GM18867 (cell line): ENCODE results near the gene JOSD2.

ENCODE experiments used
- ATAC-seq: cut with Tn5 transposase; IDR thresholded peaks from one replicate; pipeline ENCODE4 v1.9.1; 2021; ENCODE audit warnings: mild to moderate bottlenecking, moderate library complexity; ENCODE audit not compliant: unreplicated experiment

Gene JOSD2

GRCh38 chr19:50514346-50515167 lies 3.6 kb upstream of the JOSD2 start:
- ATAC-seq, result no peak

GRCh38 chr19:50513746-50514345 lies 2.9 kb upstream of the JOSD2 start, which contains the start of gene ASPDH:
Gene ASPDH, minus strand, starts transcription at chr19:50513913. Its CDS starts 90 bp downstream, at chr19:50513823.
- ATAC-seq, result no peak

GRCh38 chr19:50512999-50513745 lies 2.2 kb upstream of the JOSD2 start:
- ATAC-seq, result no peak

- no peak for ATAC-seq
Observed at GRCh38 chr19:50512112-50512998, 1.4 kb upstream of the JOSD2 start.

- ATAC-seq, result no peak
Observed at GRCh38 chr19:50510700-50511068, 307 bp downstream of the JOSD2 start.

GRCh38 chr19:50510121-50510670 lies 795 bp downstream of the JOSD2 start:
- no peak for ATAC-seq

GRCh38 chr19:50509366-50509765 lies 1.6 kb downstream of the JOSD2 start:
- ATAC-seq, result no peak

GRCh38 chr19:50508843-50509190 lies 2.2 kb downstream of the JOSD2 start:
- no peak for ATAC-seq

- no peak for ATAC-seq
Observed at GRCh38 chr19:50507376-50507775, 3.6 kb downstream of the JOSD2 start.

- ATAC-seq, result no peak
Observed at GRCh38 chr19:50506700-50507099, 4.3 kb downstream of the JOSD2 start.

- ATAC-seq, result no peak
Observed at GRCh38 chr19:50505856-50506611, 5.0 kb downstream of the JOSD2 start.

- ATAC-seq, result no peak
Observed at GRCh38 chr19:50501568-50502475, 9.2 kb downstream of the JOSD2 start.

- no peak for ATAC-seq
Observed at GRCh38 chr19:50501186-50501567, 9.8 kb downstream of the JOSD2 start.

GRCh38 chr19:50500753-50501151 lies 10.2 kb downstream of the JOSD2 start:
- ATAC-seq, result no peak

- ATAC-seq, result no peak
Observed at GRCh38 chr19:50500060-50500752, 10.8 kb downstream of the JOSD2 start.

- ATAC-seq, result no peak
Observed at GRCh38 chr19:50498219-50499056, 12.6 kb downstream of the JOSD2 start.

- ATAC-seq, result no peak
Observed at GRCh38 chr19:50497022-50497405, 14.0 kb downstream of the JOSD2 start.
